HG03066 (cell line): ENCODE measurements around the gene TAF4.
"Not testable (repeated sequence)": the region's sequence is repeated elsewhere in the genome, so short reads cannot be mapped to it uniquely, and the experiment has no call there.

Source experiments
- ATAC-seq: cut with Tn5 transposase; IDR thresholded peaks from one replicate; pipeline ENCODE4 v1.9.1; 2021; ENCODE audit warnings: low read depth; ENCODE audit not compliant: unreplicated experiment

The TAF4 gene

DNA sequence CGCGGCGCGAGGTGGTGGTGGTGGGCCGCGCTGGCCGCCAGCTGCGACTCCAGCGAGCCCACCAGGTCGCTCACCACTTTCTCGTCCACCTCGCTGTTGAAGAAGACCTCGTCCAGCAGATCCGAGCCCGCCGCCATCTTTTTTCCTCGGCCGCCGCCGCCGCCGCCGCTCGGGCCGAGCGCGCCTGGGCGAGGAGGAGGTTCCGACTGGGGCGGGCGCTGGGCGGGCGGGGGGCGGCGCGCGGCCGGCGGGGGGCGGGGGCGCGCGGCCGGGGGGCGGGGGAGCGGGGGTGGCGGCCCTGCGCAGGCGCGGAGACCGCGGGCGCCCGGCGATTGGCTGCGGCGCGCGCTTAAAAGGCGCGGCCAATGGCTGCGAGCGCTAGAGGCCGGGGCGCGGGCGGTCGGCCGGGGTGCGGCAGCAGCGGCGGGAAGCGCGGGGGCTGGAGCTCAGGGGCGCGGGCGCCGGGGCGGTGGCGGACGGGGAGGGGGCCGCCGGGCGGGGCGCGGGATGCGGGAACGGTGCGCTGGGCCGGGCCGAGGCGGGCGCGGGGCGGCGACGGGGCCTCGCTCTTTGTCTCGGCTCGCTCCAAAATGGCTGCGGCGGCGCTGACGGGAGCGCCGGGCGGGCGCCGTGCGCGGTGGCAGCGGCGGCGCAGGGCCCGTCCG is at the start of gene TAF4:
TSS of gene TAF4 (minus strand) at position 208 of the 665 bp plus-strand sequence. CDS start at position 137, 71 bp downstream.
- peak; percentile 63 for ATAC-seq

DNA sequence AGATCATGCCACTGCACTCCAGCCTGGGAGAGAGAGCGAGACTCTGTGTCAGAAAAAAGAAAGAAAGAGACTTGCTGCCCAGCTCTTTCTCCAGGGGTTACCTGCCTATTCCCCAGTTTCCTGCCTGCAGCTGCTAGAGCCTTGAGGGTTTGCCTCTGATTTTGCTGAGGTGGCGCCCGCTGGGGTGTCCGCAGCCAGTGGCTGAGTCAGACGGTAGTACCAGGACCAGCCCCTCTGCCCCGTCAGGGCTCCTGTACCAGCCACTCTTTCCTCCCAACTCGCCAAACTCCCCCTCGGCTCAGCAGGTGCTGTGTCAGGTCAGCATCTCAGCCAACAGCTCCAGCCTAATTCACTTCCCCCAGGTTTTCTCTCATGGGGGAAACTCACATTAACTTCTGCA is 49.2 kb upstream of the TAF4 start:
- no peak for ATAC-seq

DNA sequence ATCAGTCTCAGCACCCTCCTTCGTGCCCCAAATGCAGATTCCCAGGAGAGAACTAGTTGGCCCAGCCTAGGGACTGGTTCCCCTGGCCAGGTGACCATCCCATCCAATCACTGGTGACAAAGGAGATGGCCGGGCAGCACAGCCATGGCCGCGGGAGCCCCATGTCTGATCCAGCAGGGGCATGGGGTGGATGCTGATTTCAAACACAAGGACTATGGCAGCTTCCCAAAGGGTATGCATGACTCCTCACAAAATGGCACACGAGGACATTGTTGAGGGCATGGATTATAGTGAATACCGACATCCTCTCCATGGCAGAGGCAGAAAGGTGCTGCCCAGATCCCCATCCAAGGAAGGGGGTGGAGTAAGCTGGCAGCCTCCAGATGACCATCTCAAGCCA is 46.7 kb upstream of the TAF4 start:
- ATAC-seq: no peak

GRCh38 chr20:62111148-62111547 is 45.5 kb upstream of the TAF4 start:
- ATAC-seq: no peak

GRCh38 chr20:62105592-62105991 is 39.9 kb upstream of the TAF4 start:
- no peak for ATAC-seq

GRCh38 chr20:62104791-62105345 is 39.2 kb upstream of the TAF4 start:
- no peak for ATAC-seq

GRCh38 chr20:62104234-62104789 is 38.6 kb upstream of the TAF4 start:
- no peak for ATAC-seq

- no peak for ATAC-seq
These were observed 38.0 kb upstream of the TAF4 start for GRCh38 chr20:62103508-62104233.

- ATAC-seq: no peak
These were observed 35.4 kb upstream of the TAF4 start for GRCh38 chr20:62101078-62101477.

- ATAC-seq: no peak
These were observed 32.3 kb upstream of the TAF4 start for GRCh38 chr20:62097881-62098407.

GRCh38 chr20:62096421-62097380 is 31.0 kb upstream of the TAF4 start:
- no peak for ATAC-seq

- no peak for ATAC-seq
These were observed 23.7 kb upstream of the TAF4 start for GRCh38 chr20:62089393-62089792.

- no peak for ATAC-seq
These were observed 22.8 kb upstream of the TAF4 start for GRCh38 chr20:62088258-62089127.

DNA sequence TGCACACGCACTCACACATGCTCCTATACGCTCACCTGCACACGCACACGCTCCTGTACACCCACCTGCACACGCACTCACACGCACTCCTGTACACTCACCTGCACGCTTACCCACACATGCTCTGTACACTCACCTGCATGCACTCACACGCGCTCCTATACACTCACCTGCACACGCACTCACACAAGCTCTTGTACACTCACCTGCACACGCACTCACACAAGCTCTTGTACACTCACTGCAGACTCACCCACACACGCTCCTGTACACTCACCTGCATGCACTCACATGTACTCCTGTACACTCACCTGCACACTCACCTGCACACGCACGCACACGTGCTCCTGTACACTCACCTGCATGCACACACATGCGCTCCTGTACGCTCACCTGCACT is 22.0 kb upstream of the TAF4 start:
- no peak for ATAC-seq

- no peak for ATAC-seq
These were observed 21.5 kb upstream of the TAF4 start for GRCh38 chr20:62087227-62087626.

DNA sequence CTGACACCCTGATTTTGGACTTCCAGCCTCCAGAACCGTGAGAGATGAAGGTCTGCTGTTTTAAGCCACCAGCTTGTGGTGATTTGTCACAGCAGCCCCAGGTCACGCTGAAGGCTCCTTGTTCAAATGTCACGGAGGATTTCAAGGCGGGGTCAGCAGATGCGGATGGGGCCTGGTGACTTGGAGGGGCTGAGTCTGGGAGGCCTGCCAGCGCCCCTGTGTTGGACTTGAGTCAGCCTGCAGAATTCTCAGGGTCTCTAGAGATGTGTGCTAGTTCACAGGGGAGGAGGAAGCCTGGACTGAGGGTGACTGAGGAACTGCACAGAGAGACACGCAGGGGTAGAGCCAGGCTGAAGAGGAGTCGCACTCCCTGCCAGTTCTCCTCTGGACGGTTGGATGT is 19.5 kb upstream of the TAF4 start:
- ATAC-seq: no peak

- not testable (repeated sequence) for ATAC-seq
These were observed 18.5 kb upstream of the TAF4 start for GRCh38 chr20:62084224-62084623.

GRCh38 chr20:62083312-62083711 is 17.6 kb upstream of the TAF4 start:
- ATAC-seq: no peak

- no peak for ATAC-seq
These were observed 14.7 kb upstream of the TAF4 start for GRCh38 chr20:62080249-62080990.
